Stimulated activated CD4-positive, alpha-beta T cell treated with anti-CD3 and anti-CD28 coated beads, Interleukin-4, amount 100 ng/mL, for 48 hours (primary cell): ENCODE results near the gene APEX1.

Source experiments
- DNase-seq, 2 donors: peaks; one replicate each; pipeline ENCODE4 v3.0.0-alpha.2; 2020; ENCODE audit warnings: low read depth in 2 of 2

Gene APEX1

GRCh38 chr14:20454516-20455354, at the start of gene APEX1, which contains the start of gene OSGEP:
TSS of gene APEX1 (plus strand) at chr14:20455226. CDS start at chr14:20455646, 420 bp downstream.
TSS of gene OSGEP (minus strand) at chr14:20454812. CDS start at chr14:20454683, 129 bp downstream.
- peak; percentile 95 to 97 for DNase-seq

- DNase-seq, result no peak
These were observed 45.8 kb upstream of the APEX1 start for GRCh38 chr14:20409226-20409625.

- no peak for DNase-seq
These were observed 42.6 kb upstream of the APEX1 start for GRCh38 chr14:20412411-20412810.

GRCh38 chr14:20412876-20413743, 41.9 kb upstream of the APEX1 start, which contains the start of gene TEP1:
TSS of gene TEP1 (minus strand) at chr14:20413501. CDS start at chr14:20408439, 5,062 bp downstream.
- peak; percentile 64 to 75 for DNase-seq

GRCh38 chr14:20413744-20414082, 41.3 kb upstream of the APEX1 start:
- peak; percentile 12 to 13 for DNase-seq

GRCh38 chr14:20415782-20416206, 39.2 kb upstream of the APEX1 start:
- peak in 1 of 2 donors; percentile 26 for DNase-seq

DNA sequence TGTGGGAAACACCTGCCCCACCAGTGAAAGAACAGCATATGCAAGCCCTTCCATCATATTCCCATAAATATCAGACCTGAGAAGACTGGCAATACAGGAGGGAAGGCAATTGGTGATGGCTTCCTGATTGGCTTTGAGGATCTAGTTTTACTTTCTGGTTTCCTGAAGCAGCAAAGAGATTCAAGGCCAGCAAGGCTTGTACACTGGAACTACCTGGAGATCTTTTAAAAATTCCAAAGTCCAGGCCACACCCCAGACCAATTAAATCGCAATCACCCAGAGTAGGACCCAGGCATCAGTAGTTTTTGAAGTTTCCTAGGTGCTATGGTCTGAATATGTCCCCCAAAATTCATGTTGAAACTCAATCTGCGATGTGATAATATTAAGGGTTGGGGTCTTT, 38.8 kb upstream of the APEX1 start:
- no peak for DNase-seq

GRCh38 chr14:20417250-20418186, 37.5 kb upstream of the APEX1 start:
- no peak for DNase-seq

DNA sequence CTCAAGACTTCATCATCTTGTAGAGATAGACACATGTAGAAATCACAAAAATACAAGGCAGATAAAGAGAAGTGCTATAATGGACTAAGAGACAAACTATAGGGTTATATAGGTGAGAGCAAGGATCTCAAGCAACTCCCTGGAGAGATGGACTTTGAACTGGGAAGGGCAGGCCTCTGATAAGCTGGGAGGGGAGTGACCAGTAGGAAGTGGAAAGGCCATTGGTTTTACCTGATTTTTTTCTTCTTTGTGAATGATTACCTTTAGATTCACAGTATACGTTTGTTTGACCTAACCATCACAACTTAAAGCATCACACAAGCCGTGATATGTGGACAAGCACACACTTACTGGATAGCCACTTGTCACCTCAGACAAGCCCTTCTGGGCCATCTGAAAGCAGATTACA, 36.5 kb upstream of the APEX1 start:
- no peak for DNase-seq

DNA sequence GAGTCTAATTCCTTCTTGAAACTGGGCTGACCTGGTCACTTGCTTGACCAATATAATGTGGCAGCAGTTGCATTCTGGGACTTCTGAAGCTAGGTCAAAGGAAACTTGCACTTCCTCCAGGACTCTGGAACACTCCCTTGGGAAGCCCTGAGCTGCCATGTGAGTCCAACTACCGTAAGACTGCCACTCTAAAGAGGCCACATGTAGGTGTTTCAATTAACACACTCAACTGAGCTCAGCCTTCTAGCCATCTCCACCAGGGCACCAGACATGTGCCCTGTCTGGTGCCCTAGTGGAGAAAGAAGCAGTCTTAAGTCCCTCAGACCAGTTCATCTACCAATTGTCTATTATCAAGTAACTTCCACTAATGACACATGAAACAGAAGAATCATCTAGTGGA, 35.6 kb upstream of the APEX1 start:
- DNase-seq, result no peak

DNA sequence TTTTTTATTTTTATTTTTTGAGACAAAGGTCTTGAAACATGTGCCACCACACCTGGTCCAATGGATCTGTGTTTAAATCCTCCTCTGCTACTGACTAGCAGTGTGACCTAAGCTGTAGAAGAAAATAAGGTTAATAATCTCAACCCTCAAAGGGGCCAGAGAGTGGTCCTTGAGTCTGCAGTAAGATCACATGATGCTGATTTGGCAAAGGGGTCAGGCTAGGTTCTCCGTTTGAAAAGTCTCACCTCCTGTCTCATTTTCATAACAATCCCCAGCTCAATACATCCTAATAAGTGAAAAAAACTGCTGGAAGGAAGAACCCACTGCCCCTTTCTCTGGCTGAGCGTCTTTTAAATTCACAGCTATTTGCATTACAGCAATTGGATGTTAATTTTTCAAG, 33.8 kb upstream of the APEX1 start:
- DNase-seq, result no peak

DNA sequence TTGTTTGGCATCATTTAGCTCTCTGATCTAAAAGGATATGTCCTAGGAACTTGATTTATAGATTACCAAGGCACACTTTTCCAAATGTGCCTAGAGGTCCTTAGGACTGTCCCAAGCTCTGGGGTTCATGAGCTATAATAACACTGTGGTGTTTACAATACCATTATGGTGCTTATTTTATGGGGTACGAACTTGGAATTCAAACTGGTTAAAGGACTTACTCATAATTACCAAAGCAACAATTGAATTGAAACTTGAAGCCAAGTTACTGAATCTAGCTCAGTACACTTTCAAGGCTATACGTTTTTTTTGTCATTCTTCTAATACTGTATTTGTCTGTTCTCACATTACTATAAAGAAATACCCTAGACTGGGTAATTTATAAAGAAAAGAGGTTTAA, 32.1 kb upstream of the APEX1 start:
- no peak for DNase-seq

DNA sequence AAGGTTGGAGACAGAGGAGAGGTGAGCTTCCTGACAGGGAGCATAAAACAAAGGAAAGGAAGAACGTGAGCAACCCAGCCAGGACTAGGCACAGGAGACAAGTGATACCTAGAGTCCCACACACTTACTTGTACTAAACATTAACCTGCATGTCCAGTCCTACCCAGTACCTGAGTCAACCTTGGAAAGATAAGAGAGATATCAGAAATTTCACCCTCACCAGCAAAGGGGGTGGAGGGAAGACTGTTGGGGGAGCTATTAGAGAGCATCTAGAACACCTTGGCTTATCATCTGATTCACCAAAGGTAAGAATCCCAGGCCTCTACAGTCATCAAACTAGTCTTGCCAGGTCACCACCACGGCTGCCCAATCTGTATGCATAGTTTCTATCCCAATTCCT, 30.2 kb upstream of the APEX1 start:
- DNase-seq, result no peak

DNA sequence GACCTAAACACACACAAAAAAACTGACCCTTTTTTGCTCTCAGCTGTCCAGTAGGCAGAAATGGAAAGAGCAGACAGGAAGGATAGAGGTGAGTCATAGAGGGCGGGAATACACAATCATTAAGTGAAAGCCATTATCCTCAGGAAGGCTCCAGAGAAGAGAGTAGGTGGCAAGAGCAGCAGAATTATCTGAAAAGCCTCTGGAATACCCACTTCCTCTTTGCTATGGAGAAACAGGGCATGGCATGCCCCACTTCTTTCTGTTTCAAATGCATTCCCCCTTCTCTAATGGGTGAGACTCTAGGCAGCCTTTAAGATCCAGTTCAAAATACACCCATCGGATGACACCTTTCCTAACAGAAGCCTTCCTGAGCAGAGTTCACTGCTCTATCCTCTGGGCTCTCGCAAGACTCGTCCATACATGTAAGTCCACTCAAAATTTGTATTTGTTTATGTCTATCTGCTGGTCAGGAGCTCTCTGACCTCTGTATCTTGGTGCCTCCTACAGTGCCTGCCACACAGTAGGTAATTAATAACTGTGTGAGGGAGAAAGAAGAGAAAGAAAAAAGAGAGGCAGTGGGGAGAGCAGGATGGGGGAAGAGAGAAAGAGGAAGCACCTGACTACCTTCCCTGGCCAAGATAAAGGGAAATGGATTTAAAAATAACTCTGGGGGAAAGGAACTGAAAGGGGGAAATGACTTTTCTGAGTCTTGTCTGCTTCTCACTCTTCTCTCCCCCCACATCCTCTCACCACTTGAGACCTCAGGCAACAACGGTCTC, 27.6 kb upstream of the APEX1 start:
- DNase-seq, result no peak

- no peak for DNase-seq
These were observed 27.0 kb upstream of the APEX1 start for GRCh38 chr14:20428010-20428365.

- no peak for DNase-seq
These were observed 26.2 kb upstream of the APEX1 start for GRCh38 chr14:20428802-20429201.

GRCh38 chr14:20429801-20430669, 25.0 kb upstream of the APEX1 start:
- no peak for DNase-seq

DNA sequence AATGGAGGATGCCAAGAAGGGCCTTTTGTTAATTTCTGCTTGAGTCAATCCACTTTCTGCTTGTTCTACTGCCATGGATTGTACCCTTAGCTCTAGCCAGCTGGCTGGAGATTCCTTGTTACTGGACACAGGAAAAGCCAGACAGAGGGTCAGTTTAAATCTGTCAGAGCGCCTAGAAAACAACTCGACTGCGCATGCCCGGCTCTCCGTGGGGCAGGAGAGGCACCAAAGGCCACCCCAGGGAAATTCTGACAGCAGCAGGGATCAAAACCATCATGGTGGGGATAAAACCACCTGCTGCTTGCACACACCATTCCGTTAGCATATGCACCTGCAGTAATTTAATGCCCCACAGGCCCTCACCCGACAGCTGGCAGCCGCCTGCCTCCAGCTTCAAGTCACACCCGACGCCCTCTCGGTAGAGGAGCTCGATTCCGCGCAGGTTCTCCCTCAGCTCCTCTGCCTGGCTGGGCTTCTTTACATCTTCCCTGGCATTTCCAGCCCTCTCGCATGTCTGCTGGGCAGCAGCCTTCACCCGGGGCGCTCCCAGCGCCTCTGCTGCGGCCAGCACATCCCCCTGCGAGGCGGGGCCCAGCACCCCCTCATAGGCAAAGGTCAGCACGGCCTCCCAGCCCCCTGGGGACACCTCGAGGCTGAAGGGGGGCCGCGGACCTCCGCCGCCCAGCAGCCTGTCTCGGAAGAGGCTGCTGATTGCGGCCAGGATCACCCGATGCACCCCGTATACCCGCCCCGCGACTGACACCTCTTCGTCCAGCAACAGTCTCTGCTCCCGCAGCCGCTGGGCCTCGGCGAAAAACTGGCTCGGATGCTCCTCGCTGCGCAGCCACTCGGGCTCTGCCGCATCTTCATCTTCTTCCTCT, 20.1 kb upstream of the APEX1 start:
- DNase-seq, result no peak
